Panc1 (cell line): Measurements from ENCODE around the gene APCS. TPM values are rescaled to one million over a fixed set of nuclear protein-coding genes. Genes with fewer than 3 reads are reported as not detected.

Experiments used
- ATAC-seq: fragments of 200-7000 bp; cut with Tn5 transposase; 2 replicates; pipeline ENCODE4 v1.9.1; 2020; ENCODE audit warnings: mild to moderate bottlenecking, moderate library complexity
- BruUV-seq: library from RNA; stranded (reverse); fragments of 400-500 nt; replicated peaks from 2 replicates; lab custom pipeline; 2021; lab: Mats Ljungman, UMichigan
- CTCF ChIA-PET: fragments of 300-600 bp; sonication (Branson Sonifier 250); formaldehyde crosslinking; loops from one replicate; lab custom pipeline; 2022; ENCODE audit warnings: antibody characterized with exemption; lab: Charles Lee
- POLR2A ChIA-PET: fragments of 300-600 bp; sonication (Branson Sonifier 250); formaldehyde crosslinking; loops from one replicate; lab custom pipeline; 2022; ENCODE audit warnings: antibody characterized with exemption; lab: Charles Lee
- DNase-seq: peaks from one replicate; pipeline ENCODE4 v3.0.0-alpha.2; 2010; ENCODE audit warnings: low read depth, low spot score
- H3K27ac ChIP-seq: 2 replicates; pipeline ENCODE4 v1.5.1; 2011; ENCODE audit warnings: mild to moderate bottlenecking, low read length, inconsistent platforms
- H3K27me3 ChIP-seq: fragments of 200-500 bp; sonication (Bioruptor generic); 2 replicates; pipeline ENCODE4 v1.6.0; 2014; ENCODE audit warnings: low read length, inconsistent platforms; ENCODE audit not compliant: control insufficient read depth, insufficient read depth
- H3K36me3 ChIP-seq: fragments of 200-500 bp; sonication (Bioruptor generic); 2 replicates; pipeline ENCODE4 v1.5.1; 2014; ENCODE audit warnings: inconsistent platforms, mild to moderate bottlenecking, low read length, moderate library complexity; ENCODE audit not compliant: control insufficient read depth, insufficient read depth
- H3K4me1 ChIP-seq: 2 replicates; pipeline ENCODE4 v1.5.1; 2011; ENCODE audit warnings: inconsistent platforms, mild to moderate bottlenecking, low read length, moderate library complexity; ENCODE audit not compliant: control insufficient read depth, insufficient read depth
- H3K4me3 ChIP-seq, 2 experiments: 2 replicates each; pipeline ENCODE4 v1.5.1; 2011 to 2012; ENCODE audit warnings: low read depth in 2 of 2, low read length in 2 of 2, mild to moderate bottlenecking in 2 of 2, inconsistent platforms in 1 of 2, moderate library complexity in 1 of 2
- H3K9me3 ChIP-seq: fragments of 200-500 bp; sonication (Bioruptor generic); 2 replicates; pipeline ENCODE4 v1.5.1; 2014; ENCODE audit warnings: low read depth, mild to moderate bottlenecking, inconsistent platforms, low read length, moderate library complexity; ENCODE audit not compliant: control insufficient read depth, insufficient read depth
- CTCF ChIP-seq: fragments of 450-650 bp; IDR thresholded peaks from 2 replicates; pipeline ENCODE4 v1.5.1; 2017; ENCODE audit warnings: mild to moderate bottlenecking
- POLR2AphosphoS5 ChIP-seq: IDR thresholded peaks from 2 replicates; pipeline ENCODE4 v1.6.1; 2012; ENCODE audit warnings: mild to moderate bottlenecking, low read depth, low read length, moderate library complexity
- REST ChIP-seq, 2 experiments: IDR thresholded peaks; 2 replicates each; pipeline ENCODE4 v1.6.1; 2011 to 2012; ENCODE audit warnings: low read depth in 2 of 2, control low read depth in 1 of 2, low read length in 1 of 2, mild to moderate bottlenecking in 1 of 2, moderate library complexity in 1 of 2; ENCODE audit not compliant: insufficient read depth in 1 of 2
- SIN3A ChIP-seq: IDR thresholded peaks from 2 replicates; pipeline ENCODE4 v1.6.1; 2012; ENCODE audit warnings: low read depth, mild to moderate bottlenecking, low read length, moderate library complexity, borderline replicate concordance; ENCODE audit not compliant: insufficient read depth
- TCF7L2 ChIP-seq: IDR thresholded peaks from 2 replicates; pipeline ENCODE4 v1.6.1; 2011; ENCODE audit warnings: mild to moderate bottlenecking, low read depth, low read length, inconsistent platforms
- in situ Hi-C: cut with HindIII; loops from 2 replicates; pipeline ENCODE4 v1.10.0; 2016; ENCODE audit warnings: low sequenced_read_pairs, low pct_unique_long_range_greater_than_20kb
- intact Hi-C: fragments of 100-400 bp; cut with micrococcal nuclease; formaldehyde crosslinking; loops from one replicate; pipeline ENCODE4 v1.10.0; 2022; ENCODE audit not compliant: unreplicated experiment
- total RNA-seq: library from RNA; stranded (reverse); gene quantifications from one replicate; pipeline ENCODE4 v1.2.1, GENCODE V29; 2021; ENCODE audit not compliant: unreplicated experiment

Gene APCS
- total RNA-seq, 1 experiment from 2014 or later = 0.33 TPM

- Histone ChIP-seq H3K27me3 (no peaks in the 10 kb centered on the region), H3K27ac (no peak overlapping the region), H3K4me1 (no peaks in the 10 kb centered on the region), H3K9me3 (no peaks in the 10 kb centered on the region), H3K4me3 (no peak overlapping the region), H3K36me3 (no peaks in the 10 kb centered on the region)
- no peak for TF ChIP-seq TCF7L2
- no peak for TF ChIP-seq CTCF
- no peak for TF ChIP-seq REST (IDR thresholded peaks at IDR 0.05; ENCODE audit: insufficient read depth in 1 of 2, low read depth in 2 of 2, low read length in 1 of 2)
- no peak for TF ChIP-seq SIN3A
- TF ChIP-seq POLR2AphosphoS5 = no peak
- no peak for ATAC-seq
- ChIA-PET POLR2A (no interaction called here), CTCF (no interaction called here)
- intact Hi-C loops (no loop called here), in situ Hi-C loops (no loop called here)
- no peak for DNase-seq
- BruUV-seq = no TSS peak
These were observed 27.0 kb upstream of the APCS start for GRCh38 chr1:159560599-159560998.

GRCh38 chr1:159561497-159561896 lies 26.1 kb upstream of the APCS start:
- no TSS peak for BruUV-seq
- DNase-seq = no peak
- Histone ChIP-seq H3K27ac (no peak overlapping the region), H3K4me1 (no peaks in the 10 kb centered on the region), H3K36me3 (no peaks in the 10 kb centered on the region), H3K9me3 (no peaks in the 10 kb centered on the region), H3K4me3 (no peak overlapping the region), H3K27me3 (no peaks in the 10 kb centered on the region)
- no peak for TF ChIP-seq TCF7L2
- TF ChIP-seq POLR2AphosphoS5 = no peak
- TF ChIP-seq SIN3A = no peak
- no peak for TF ChIP-seq CTCF
- no peak for TF ChIP-seq REST (IDR thresholded peaks at IDR 0.05; ENCODE audit: insufficient read depth in 1 of 2, low read depth in 2 of 2, low read length in 1 of 2)
- intact Hi-C loops (no loop called here), in situ Hi-C loops (no loop called here)
- ChIA-PET POLR2A (no interaction called here), CTCF (no interaction called here)
- ATAC-seq = no peak
